PC-9 (cell line): ENCODE measurements around the gene ITSN1.

ENCODE experiments used
- EZH2 ChIP-seq: fragments of 200-600 bp; sonication (generic); IDR thresholded peaks from 2 replicates; pipeline ENCODE4 v1.8.0; 2017; ENCODE audit warnings: antibody characterized with exemption, low read depth
- TF ChIP-seq, protein P1 (sequence below): fragments of 200-600 bp; sonication (generic); conservative IDR thresholded peaks from 2 replicates; pipeline ENCODE4 v1.6.1; 2017; ENCODE audit warnings: mixed run types, antibody characterized with exemption, mild to moderate bottlenecking, moderate library complexity

DNA sequence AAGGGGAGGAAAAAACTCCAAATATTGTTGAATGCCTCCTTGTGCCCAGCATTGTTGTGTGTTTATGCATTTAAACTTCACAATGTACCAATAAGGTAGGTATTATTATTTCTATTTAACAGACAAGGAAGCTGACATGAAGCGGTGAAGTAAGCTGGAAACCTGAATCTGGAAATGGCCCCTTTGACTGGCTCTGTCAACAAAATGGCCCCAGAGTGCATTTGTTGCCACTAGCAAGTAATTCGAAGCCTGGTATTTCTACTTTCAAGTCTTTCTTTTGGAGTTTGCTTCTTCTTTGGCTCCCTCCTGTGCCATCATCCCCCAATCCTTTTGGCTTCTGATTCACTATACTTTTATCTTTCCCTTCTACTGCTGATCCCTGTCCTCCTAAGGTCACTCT, 23.9 kb upstream of the ITSN1 start:
- TF ChIP-seq, protein P1, sequence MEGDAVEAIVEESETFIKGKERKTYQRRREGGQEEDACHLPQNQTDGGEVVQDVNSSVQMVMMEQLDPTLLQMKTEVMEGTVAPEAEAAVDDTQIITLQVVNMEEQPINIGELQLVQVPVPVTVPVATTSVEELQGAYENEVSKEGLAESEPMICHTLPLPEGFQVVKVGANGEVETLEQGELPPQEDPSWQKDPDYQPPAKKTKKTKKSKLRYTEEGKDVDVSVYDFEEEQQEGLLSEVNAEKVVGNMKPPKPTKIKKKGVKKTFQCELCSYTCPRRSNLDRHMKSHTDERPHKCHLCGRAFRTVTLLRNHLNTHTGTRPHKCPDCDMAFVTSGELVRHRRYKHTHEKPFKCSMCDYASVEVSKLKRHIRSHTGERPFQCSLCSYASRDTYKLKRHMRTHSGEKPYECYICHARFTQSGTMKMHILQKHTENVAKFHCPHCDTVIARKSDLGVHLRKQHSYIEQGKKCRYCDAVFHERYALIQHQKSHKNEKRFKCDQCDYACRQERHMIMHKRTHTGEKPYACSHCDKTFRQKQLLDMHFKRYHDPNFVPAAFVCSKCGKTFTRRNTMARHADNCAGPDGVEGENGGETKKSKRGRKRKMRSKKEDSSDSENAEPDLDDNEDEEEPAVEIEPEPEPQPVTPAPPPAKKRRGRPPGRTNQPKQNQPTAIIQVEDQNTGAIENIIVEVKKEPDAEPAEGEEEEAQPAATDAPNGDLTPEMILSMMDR: no peak
- no peak for TF ChIP-seq EZH2
